GM20000 (cell line): ENCODE results near the gene PRAF2.

Source experiments
- DNase-seq: peaks from one replicate; pipeline ENCODE4 v3.0.0; 2012; ENCODE audit warnings: low spot score
- TF ChIP-seq, protein P1 (sequence below): IDR thresholded peaks from 2 replicates; pipeline ENCODE4 v1.5.1; 2012; ENCODE audit warnings: mild to moderate bottlenecking, control low read depth; ENCODE audit errors: extremely low read depth, missing control alignments

PRAF2 gene

DNA sequence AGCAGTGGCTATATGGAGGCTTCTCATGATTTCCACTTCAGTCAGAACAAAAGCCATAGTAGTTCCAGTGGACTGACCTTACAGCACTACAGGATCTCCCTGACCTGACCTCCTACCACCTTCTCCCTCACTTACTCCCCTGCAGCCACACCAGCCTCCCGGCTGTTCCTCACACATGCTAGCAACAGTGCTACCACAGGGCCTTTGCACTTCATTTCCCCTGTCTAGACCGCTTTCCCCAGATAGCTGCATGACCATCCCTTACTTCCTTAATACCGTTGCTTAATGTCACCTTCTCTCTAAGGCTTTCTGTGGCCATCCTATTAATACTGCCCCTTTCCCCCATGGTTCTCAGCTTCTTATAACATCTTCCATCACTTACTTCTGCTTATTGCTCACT, 36.6 kb upstream of the PRAF2 start:
- TF ChIP-seq, protein P1, sequence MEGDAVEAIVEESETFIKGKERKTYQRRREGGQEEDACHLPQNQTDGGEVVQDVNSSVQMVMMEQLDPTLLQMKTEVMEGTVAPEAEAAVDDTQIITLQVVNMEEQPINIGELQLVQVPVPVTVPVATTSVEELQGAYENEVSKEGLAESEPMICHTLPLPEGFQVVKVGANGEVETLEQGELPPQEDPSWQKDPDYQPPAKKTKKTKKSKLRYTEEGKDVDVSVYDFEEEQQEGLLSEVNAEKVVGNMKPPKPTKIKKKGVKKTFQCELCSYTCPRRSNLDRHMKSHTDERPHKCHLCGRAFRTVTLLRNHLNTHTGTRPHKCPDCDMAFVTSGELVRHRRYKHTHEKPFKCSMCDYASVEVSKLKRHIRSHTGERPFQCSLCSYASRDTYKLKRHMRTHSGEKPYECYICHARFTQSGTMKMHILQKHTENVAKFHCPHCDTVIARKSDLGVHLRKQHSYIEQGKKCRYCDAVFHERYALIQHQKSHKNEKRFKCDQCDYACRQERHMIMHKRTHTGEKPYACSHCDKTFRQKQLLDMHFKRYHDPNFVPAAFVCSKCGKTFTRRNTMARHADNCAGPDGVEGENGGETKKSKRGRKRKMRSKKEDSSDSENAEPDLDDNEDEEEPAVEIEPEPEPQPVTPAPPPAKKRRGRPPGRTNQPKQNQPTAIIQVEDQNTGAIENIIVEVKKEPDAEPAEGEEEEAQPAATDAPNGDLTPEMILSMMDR = no peak
- no peak for DNase-seq

DNA sequence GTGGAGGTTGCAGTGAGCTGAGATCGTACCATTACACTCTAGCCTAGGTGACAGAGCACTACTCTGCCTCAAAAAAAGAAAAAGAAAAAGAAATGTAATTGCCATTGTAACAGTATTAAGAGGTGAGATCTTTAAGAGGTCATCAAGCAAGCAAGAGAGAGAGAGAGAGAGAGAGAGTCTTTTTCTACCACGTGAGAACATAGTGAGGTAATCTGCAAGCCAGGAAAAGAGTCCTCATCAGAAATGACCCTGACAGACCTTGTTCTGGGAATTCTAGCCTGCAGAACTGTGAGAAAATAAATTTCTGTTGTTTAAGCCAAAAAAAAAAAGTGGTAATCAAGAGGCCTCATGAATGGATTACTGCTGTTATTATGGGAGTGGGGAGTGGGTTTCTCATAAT, 34.8 kb upstream of the PRAF2 start:
- DNase-seq = no peak
- TF ChIP-seq, protein P1 = no peak

DNA sequence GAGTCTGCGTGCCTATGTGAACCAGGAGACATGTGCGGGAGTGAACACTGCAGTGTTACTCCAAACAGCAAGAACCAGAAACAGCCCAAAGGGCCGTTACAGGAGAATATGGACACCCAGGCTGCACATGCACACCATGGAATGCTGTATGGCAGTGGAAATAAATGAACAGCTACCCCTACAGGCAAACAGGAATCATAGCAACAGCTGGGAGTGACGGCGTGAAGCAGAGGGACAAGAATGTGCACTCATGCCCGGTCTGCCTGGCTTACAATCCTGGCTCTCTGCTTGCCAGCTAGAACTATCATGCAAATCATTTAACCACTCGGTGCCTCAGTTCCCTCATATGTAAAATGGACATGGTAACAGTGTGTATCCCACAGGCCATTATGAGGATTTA, 33.1 kb upstream of the PRAF2 start:
- no peak for DNase-seq
- TF ChIP-seq, protein P1 = no peak

DNA sequence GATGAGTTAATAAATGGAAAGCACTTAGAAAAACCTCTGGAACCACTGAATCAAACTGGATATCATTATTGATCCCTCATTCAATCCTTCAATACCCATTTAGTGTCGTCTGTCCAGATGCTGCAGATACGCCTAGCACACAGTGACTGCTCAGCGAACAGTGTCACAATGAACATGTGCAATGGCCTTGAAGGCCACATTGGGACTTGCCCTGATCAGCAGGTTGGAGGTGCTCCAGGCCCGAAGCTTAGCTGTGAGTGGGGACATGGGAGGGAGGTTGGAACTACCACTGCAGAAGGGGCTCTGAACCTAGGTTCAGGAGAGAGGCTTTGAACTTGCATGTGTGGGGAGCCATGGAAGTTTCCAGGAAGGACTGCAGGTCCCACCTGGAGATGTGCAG, 32.5 kb upstream of the PRAF2 start:
- no peak for DNase-seq
- TF ChIP-seq, protein P1 = no peak

DNA sequence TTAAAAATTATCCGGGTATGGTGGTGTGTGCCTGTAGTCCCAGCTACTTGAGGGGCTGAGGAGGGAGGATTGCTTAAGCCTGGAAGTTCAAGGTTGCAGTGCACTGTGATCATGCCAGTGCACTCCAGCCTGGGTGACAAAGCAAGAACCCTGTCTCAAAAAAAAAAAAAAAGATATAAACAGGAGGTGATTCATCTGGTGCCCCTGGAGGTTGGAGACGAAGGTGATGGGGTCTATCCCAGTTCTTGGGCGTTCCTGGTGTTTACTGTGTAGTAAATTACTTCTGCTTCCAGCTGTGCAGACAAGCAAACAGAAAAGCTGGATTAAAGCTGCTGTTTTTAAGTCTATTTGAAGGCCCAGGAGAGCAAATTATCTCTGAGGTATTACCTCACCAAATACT, 29.8 kb upstream of the PRAF2 start:
- TF ChIP-seq, protein P1 = no peak
- DNase-seq = no peak

DNA sequence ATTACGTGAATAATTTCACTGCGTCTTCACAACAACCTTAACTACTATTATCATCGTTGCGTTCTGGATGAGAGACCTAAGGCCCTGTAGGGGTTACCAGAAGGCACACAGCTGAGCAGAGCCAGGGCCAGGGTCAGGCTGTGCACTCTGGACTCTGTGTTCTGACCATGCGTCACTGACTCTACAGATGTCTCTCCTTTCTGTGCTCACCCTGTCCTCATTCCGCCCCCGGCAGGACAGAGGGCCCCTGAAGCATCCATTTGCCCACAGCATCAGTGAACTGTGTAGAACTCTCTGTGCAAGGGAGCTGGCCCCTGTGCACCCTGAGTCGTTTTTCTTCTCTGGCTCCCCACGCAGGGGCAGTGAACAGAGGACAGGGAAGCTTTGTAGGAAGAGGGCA, 28.4 kb upstream of the PRAF2 start:
- TF ChIP-seq, protein P1 = no peak
- no peak for DNase-seq

DNA sequence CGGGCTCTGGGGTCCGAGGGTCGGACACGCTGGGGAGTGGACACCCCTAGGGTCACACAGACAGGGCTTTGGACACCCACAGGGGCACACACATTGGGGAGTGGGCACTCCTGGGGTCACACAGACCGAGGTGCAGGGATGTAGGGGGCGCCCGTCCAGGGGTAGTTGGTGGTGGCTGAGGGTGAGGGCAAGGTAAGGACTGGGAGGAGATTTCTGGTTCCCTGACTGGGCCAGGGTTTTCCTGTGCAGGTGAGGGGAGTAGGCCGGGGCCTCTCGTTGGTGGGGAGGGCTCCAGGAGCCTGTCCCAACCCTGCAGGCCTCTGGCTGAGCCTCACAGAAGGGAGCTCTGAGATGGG, 27.8 kb upstream of the PRAF2 start:
- no peak for DNase-seq
- TF ChIP-seq, protein P1 = no peak
